ENCODE measurements around the gene QSOX2. TPM values are rescaled to one million over a fixed set of nuclear protein-coding genes. Genes with fewer than 3 reads are reported as not detected.

The QSOX2 gene
- total RNA-seq, 1 experiment from 2014 or later, result 34.6 TPM

DNA sequence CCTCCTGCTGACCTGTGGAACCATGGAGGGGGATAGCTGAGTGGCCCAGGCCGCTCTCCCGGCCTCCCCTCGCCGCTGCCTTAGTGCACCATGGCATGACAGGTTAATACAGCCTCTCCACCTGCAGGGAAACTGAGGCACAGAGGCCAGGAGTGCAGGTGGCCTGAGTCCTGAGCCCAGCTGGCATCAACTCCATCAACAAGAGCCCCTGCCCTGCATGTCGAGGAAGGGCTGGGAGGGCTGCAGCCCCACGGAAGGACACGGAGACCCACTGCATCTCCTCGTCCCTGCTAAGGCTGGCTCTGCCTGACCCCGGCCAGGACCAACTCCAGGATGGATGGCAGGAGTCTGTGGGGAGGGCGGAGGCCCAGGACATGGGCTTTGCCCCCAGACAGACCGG is 31.1 kb upstream of the QSOX2 start:
- no peak for DNase-seq (ENCODE audit: low read depth, low spot score)
- TF ChIP-seq SP1 (IDR thresholded peaks at IDR 0.05; ENCODE audit: low read depth), result no peak
- TF ChIP-seq EZH2 (IDR thresholded peaks at IDR 0.05), result no peak
- TF ChIP-seq POLR2AphosphoS5 (IDR thresholded peaks at IDR 0.05; ENCODE audit: low read depth, low read length), result no peak
- TF ChIP-seq CBX3 (IDR thresholded peaks at IDR 0.05; ENCODE audit: low read depth), result no peak
- TF ChIP-seq, protein P1, sequence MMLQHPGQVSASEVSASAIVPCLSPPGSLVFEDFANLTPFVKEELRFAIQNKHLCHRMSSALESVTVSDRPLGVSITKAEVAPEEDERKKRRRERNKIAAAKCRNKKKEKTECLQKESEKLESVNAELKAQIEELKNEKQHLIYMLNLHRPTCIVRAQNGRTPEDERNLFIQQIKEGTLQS (IDR thresholded peaks at IDR 0.05), result no peak
- TF ChIP-seq RAD21 (IDR thresholded peaks at IDR 0.05; ENCODE audit: low read depth), result no peak
- TF ChIP-seq EGR1 (IDR thresholded peaks at IDR 0.05; ENCODE audit: low read depth), result no peak
- no peak for TF ChIP-seq EZH2phosphoT487 (IDR thresholded peaks at IDR 0.05; ENCODE audit: borderline replicate concordance)
- no peak for TF ChIP-seq JUND (IDR thresholded peaks at IDR 0.05)
- TF ChIP-seq ZNF274 (IDR thresholded peaks at IDR 0.05; ENCODE audit: low read depth, low read length), result no peak
- TF ChIP-seq ZFX (IDR thresholded peaks at IDR 0.05), result no peak
- no peak for TF ChIP-seq SIN3A (IDR thresholded peaks at IDR 0.05; ENCODE audit: low read depth)
- TF ChIP-seq POLR2A (IDR thresholded peaks at IDR 0.05; ENCODE audit: borderline replicate concordance, extremely low read depth, insufficient read depth, insufficient read length), result no peak
- TF ChIP-seq TCF7L2 (IDR thresholded peaks at IDR 0.05; ENCODE audit: borderline replicate concordance, extremely low read depth, insufficient read depth, insufficient read length), result no peak
- TF ChIP-seq, protein P2, sequence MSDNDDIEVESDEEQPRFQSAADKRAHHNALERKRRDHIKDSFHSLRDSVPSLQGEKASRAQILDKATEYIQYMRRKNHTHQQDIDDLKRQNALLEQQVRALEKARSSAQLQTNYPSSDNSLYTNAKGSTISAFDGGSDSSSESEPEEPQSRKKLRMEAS (IDR thresholded peaks at IDR 0.05), result no peak
- TF ChIP-seq, protein P3, sequence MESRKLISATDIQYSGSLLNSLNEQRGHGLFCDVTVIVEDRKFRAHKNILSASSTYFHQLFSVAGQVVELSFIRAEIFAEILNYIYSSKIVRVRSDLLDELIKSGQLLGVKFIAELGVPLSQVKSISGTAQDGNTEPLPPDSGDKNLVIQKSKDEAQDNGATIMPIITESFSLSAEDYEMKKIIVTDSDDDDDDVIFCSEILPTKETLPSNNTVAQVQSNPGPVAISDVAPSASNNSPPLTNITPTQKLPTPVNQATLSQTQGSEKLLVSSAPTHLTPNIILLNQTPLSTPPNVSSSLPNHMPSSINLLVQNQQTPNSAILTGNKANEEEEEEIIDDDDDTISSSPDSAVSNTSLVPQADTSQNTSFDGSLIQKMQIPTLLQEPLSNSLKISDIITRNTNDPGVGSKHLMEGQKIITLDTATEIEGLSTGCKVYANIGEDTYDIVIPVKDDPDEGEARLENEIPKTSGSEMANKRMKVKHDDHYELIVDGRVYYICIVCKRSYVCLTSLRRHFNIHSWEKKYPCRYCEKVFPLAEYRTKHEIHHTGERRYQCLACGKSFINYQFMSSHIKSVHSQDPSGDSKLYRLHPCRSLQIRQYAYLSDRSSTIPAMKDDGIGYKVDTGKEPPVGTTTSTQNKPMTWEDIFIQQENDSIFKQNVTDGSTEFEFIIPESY (IDR thresholded peaks at IDR 0.05; ENCODE audit: extremely low read depth, insufficient replicate concordance, low read length), result no peak
- H3K79me2 ChIP-seq (ENCODE audit: insufficient read depth, low read length), result no peaks in the 10 kb centered on the region
- RAD21 ChIA-PET (ENCODE audit: low non-redundant PET in 1 of 2, low total read pairs in 2 of 2, uncharacterized antibody in 2 of 2, unreplicated experiment in 2 of 2), result no interaction called here
- H3K27ac ChIP-seq (ENCODE audit: low read depth, low read length), result no peak overlapping the region
- no peaks in the 10 kb centered on the region for H3K9me3 ChIP-seq (ENCODE audit: control insufficient read depth in 1 of 2, insufficient read depth in 1 of 2, low read depth in 1 of 2, low read length in 2 of 2)
- no peak overlapping the region for H3K4me2 ChIP-seq (ENCODE audit: low read length)
- POLR2A ChIA-PET, result no interaction called here
- no peak overlapping the region for H2AFZ ChIP-seq (ENCODE audit: low read depth, low read length, poor library complexity, severe bottlenecking)
- no peaks in the 10 kb centered on the region for H3K36me3 ChIP-seq (ENCODE audit: control insufficient read depth in 1 of 2, insufficient read depth in 2 of 2, low read length in 2 of 2)
- intact Hi-C loops (cut with micrococcal nuclease), result no loop called here
- CTCF ChIA-PET, result no interaction called here
- no peaks in the 10 kb centered on the region for H4K20me1 ChIP-seq (ENCODE audit: insufficient read depth)
- no peak overlapping the region for H3K4me3 ChIP-seq (replicated peaks in 1 of 2; ENCODE audit: low read depth in 1 of 2, low read length in 2 of 2)
- H3K9ac ChIP-seq (ENCODE audit: low read length), result no peak overlapping the region
- H3K4me1 ChIP-seq (ENCODE audit: control insufficient read depth in 1 of 2, insufficient read depth in 2 of 2, low read length in 2 of 2), result no peaks in the 10 kb centered on the region
- no peaks in the 10 kb centered on the region for H3K27me3 ChIP-seq (ENCODE audit: insufficient read depth, low read length)
- H3K9me2 ChIP-seq (ENCODE audit: insufficient read depth), result no peaks in the 10 kb centered on the region
- no peak for ATAC-seq
- BruUV-seq (replicated peaks), result no TSS peak
